Activated T-cell treated with anti-CD3 and anti-CD28 coated beads for 48 hours (primary cell): ENCODE results near the gene NKAIN2.
"Not testable (repeated sequence)": the region's sequence is repeated elsewhere in the genome, so short reads cannot be mapped to it uniquely, and the experiment has no call there.

Source experiments
- DNase-seq: peaks from one replicate; pipeline ENCODE4 v3.0.0-alpha.2; 2020; ENCODE audit warnings: low read depth

NKAIN2 gene

GRCh38 chr6:123895346-123895745 lies 91.7 kb downstream of the NKAIN2 start:
- no peak for DNase-seq

GRCh38 chr6:123895806-123896205 lies 92.1 kb downstream of the NKAIN2 start:
- no peak for DNase-seq

GRCh38 chr6:123896869-123897268 lies 93.2 kb downstream of the NKAIN2 start:
- no peak for DNase-seq

- DNase-seq: no peak
Measured at GRCh38 chr6:123897965-123898364, 94.3 kb downstream of the NKAIN2 start.

GRCh38 chr6:123898665-123899064 lies 95.0 kb downstream of the NKAIN2 start:
- no peak for DNase-seq

GRCh38 chr6:123899745-123900144 lies 96.1 kb downstream of the NKAIN2 start:
- DNase-seq: no peak

GRCh38 chr6:123901436-123901835 lies 97.8 kb downstream of the NKAIN2 start:
- no peak for DNase-seq

GRCh38 chr6:123902738-123903313 lies 99.2 kb downstream of the NKAIN2 start:
- no peak for DNase-seq

- DNase-seq: no peak
Measured at GRCh38 chr6:123904228-123904627, 100.6 kb downstream of the NKAIN2 start.

- no peak for DNase-seq
Measured at GRCh38 chr6:123908797-123909196, 105.1 kb downstream of the NKAIN2 start.

GRCh38 chr6:123909989-123910388 lies 106.3 kb downstream of the NKAIN2 start:
- no peak for DNase-seq

GRCh38 chr6:123913863-123914262 lies 110.2 kb downstream of the NKAIN2 start:
- no peak for DNase-seq

GRCh38 chr6:123923379-123923778 lies 119.7 kb downstream of the NKAIN2 start:
- DNase-seq: not testable (repeated sequence)

GRCh38 chr6:123925350-123925749 lies 121.7 kb downstream of the NKAIN2 start:
- no peak for DNase-seq

- DNase-seq: no peak
Measured at GRCh38 chr6:123925842-123926399, 122.3 kb downstream of the NKAIN2 start.

- no peak for DNase-seq
Measured at GRCh38 chr6:123928529-123928928, 124.9 kb downstream of the NKAIN2 start.

- no peak for DNase-seq
Measured at GRCh38 chr6:123931928-123932327, 128.3 kb downstream of the NKAIN2 start.

GRCh38 chr6:123940551-123940950 lies 136.9 kb downstream of the NKAIN2 start:
- DNase-seq: no peak

- no peak for DNase-seq
Measured at GRCh38 chr6:123941855-123942254, 138.2 kb downstream of the NKAIN2 start.

GRCh38 chr6:123945386-123945785 lies 141.7 kb downstream of the NKAIN2 start:
- DNase-seq: no peak

GRCh38 chr6:123953920-123954319 lies 150.3 kb downstream of the NKAIN2 start:
- DNase-seq: no peak

GRCh38 chr6:123956492-123957139 lies 153.0 kb downstream of the NKAIN2 start:
- DNase-seq: no peak

GRCh38 chr6:123962508-123962907 lies 158.8 kb downstream of the NKAIN2 start:
- DNase-seq: no peak

- no peak for DNase-seq
Measured at GRCh38 chr6:123965894-123966293, 162.2 kb downstream of the NKAIN2 start.
